Measurements from ENCODE around the gene TSPYL1.
A peak's percentile ranks its signal among the peaks of the same experiment; 100 is the strongest.

Gene TSPYL1

DNA sequence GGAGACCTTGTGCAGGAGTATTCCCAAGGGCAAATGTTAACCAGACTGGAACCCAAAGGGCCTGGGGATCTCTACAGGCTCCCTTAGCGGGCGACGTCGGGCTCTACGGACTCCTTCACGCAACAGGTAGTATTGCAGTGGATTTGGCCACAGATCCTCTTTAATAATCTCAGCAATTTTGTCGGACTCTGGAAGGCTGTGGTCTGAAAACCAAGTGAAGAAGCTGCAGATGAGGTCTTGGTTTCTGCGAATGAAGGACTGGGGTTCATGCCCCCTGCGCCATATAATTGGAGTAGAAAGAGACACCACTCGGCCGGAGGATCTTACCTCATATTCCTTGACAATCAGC lies 1.3 kb downstream of the TSPYL1 start:
- peak overlapping the region; percentile 63 for H3K4me3 ChIP-seq (ENCODE audit: low read length)
- TF ChIP-seq, protein P1, sequence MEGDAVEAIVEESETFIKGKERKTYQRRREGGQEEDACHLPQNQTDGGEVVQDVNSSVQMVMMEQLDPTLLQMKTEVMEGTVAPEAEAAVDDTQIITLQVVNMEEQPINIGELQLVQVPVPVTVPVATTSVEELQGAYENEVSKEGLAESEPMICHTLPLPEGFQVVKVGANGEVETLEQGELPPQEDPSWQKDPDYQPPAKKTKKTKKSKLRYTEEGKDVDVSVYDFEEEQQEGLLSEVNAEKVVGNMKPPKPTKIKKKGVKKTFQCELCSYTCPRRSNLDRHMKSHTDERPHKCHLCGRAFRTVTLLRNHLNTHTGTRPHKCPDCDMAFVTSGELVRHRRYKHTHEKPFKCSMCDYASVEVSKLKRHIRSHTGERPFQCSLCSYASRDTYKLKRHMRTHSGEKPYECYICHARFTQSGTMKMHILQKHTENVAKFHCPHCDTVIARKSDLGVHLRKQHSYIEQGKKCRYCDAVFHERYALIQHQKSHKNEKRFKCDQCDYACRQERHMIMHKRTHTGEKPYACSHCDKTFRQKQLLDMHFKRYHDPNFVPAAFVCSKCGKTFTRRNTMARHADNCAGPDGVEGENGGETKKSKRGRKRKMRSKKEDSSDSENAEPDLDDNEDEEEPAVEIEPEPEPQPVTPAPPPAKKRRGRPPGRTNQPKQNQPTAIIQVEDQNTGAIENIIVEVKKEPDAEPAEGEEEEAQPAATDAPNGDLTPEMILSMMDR (IDR thresholded peaks at IDR 0.05; ENCODE audit: insufficient read depth, low read depth, low read length, missing control alignments) = no peak
- DNase-seq (ENCODE audit: low read depth) = no peak

GRCh38 chr6:116277124-116277523 lies 2.6 kb downstream of the TSPYL1 start:
- peak overlapping the region; percentile 63 for H3K4me3 ChIP-seq (ENCODE audit: low read length)
- DNase-seq (ENCODE audit: low read depth) = no peak
- TF ChIP-seq, protein P1 (IDR thresholded peaks at IDR 0.05; ENCODE audit: insufficient read depth, low read depth, low read length, missing control alignments) = no peak

DNA sequence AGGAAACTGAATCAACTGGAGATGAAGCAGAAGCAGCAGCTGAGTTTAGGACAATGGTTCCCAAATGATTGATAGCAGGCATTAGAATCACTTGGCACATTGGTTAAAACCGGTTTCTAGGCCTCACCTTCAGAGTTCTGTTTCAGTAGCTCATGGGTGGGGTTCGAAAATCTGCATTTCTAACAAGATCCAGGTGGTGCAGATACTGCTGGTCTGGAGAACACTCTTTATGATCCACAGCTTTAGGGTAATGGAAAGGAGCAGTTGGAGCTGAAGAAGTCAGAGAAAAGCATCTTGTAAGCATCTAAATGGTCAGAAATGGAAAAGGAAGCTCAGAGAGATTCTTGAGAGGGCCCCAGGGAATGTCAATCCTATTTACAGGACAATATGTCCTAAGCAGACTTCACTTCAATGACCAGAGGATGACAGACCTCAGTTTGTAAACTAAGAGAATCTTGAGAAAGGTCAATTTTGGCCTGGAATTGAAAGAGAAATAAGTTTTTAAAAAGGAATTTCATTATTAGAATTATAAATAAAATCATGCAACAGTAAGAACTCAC lies 8.5 kb downstream of the TSPYL1 start:
- TF ChIP-seq, protein P1 (IDR thresholded peaks at IDR 0.05; ENCODE audit: insufficient read depth, low read depth, low read length, missing control alignments) = no peak
- no peak for DNase-seq (ENCODE audit: low read depth)
- no peak overlapping the region for H3K4me3 ChIP-seq (ENCODE audit: low read length)

- peak; percentile 81 for DNase-seq (ENCODE audit: low read depth)
- no peak overlapping the region for H3K4me3 ChIP-seq (ENCODE audit: low read length)
- TF ChIP-seq, protein P1 (IDR thresholded peaks at IDR 0.05; ENCODE audit: insufficient read depth, low read depth, low read length, missing control alignments) = peak; percentile 88
Measured at GRCh38 chr6:116268589-116269293, 11.0 kb downstream of the TSPYL1 start.

DNA sequence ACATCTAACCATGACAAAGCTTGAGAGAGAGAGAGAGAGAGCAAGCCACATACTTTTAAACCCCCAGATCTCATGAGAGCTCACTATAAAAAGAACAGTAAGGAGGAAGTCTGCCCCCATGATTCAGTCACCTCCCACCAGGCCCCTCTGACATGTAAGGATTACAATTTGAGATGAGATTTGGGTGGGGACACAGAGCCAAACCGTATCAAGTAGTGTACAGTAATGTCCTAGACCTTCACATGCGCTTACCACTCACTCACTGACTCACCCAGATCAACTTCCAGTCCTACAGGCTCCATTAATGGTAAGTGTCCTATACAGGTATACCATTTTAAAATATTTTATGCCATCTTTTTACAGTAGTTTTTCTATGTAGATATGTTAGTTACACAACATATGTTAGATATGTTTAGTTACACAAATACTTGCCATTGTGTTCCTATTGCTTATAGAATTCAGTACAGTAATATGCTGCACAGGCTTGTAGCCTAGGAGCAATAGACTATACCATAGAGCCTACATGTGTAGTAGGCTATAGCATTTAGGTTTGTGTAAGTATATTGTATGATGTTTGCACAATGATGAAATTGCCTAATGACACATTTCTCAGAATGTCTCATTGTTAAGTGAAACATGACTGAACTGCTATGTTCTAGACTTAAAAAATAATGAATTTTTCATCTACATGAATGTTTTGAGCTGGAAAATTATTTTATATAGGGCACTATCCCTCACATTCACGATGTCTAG lies 11.7 kb downstream of the TSPYL1 start:
- no peak overlapping the region for H3K4me3 ChIP-seq (ENCODE audit: low read length)
- DNase-seq (ENCODE audit: low read depth) = peak; percentile 64
- TF ChIP-seq, protein P1 (IDR thresholded peaks at IDR 0.05; ENCODE audit: insufficient read depth, low read depth, low read length, missing control alignments) = no peak

- TF ChIP-seq, protein P1 (IDR thresholded peaks at IDR 0.05; ENCODE audit: insufficient read depth, low read depth, low read length, missing control alignments) = no peak
- DNase-seq (ENCODE audit: low read depth) = peak; percentile 70
- no peak overlapping the region for H3K4me3 ChIP-seq (ENCODE audit: low read length)
Measured at GRCh38 chr6:116266803-116267202, 12.9 kb downstream of the TSPYL1 start.

All from epithelial cell of esophagus (primary cell).